Smooth muscle cell (in vitro differentiated cells): Measurements from ENCODE around the gene AARSD1. TPM values are rescaled to one million over a fixed set of nuclear protein-coding genes. Genes with fewer than 3 reads are reported as not detected.
A peak's percentile ranks its signal among the peaks of the same experiment; 100 is the strongest.

ENCODE experiments used
- DNase-seq: peaks from one replicate; lab custom pipeline; 2025; ENCODE audit not compliant: unreplicated experiment; lab: John Stamatoyannopoulos, UW
- H2AFZ ChIP-seq: fragments of 200-600 bp; sonication (generic); 2 replicates; pipeline ENCODE4 v1.6.0; 2016; ENCODE audit warnings: antibody characterized with exemption, low read depth, mild to moderate bottlenecking
- H3F3A ChIP-seq: fragments of 200-600 bp; sonication (generic); 2 replicates; pipeline ENCODE4 v1.6.0; 2017; ENCODE audit warnings: antibody characterized with exemption, low read depth
- H3K27ac ChIP-seq: fragments of 200-600 bp; sonication (generic); 2 replicates; pipeline ENCODE4 v1.5.1; 2016; ENCODE audit warnings: low read depth, mild to moderate bottlenecking
- H3K27me3 ChIP-seq: fragments of 200-600 bp; sonication (generic); 2 replicates; pipeline ENCODE4 v1.6.1; 2016; ENCODE audit warnings: low read depth, mild to moderate bottlenecking
- H3K36me3 ChIP-seq: fragments of 200-600 bp; sonication (generic); 2 replicates; pipeline ENCODE4 v1.5.1; 2016; ENCODE audit warnings: low read depth
- H3K4me1 ChIP-seq: fragments of 200-600 bp; sonication (generic); 2 replicates; pipeline ENCODE4 v1.5.1; 2016; ENCODE audit warnings: low read depth
- H3K4me2 ChIP-seq: fragments of 200-600 bp; sonication (generic); 2 replicates; pipeline ENCODE4 v1.6.0; 2016; ENCODE audit warnings: mild to moderate bottlenecking
- H3K4me3 ChIP-seq: fragments of 200-600 bp; sonication (generic); 2 replicates; pipeline ENCODE4 v1.5.1; 2016; ENCODE audit warnings: mild to moderate bottlenecking
- H3K79me2 ChIP-seq: fragments of 200-600 bp; sonication (generic); 2 replicates; pipeline ENCODE4 v1.6.0; 2016; ENCODE audit warnings: low read depth, mild to moderate bottlenecking
- H3K9ac ChIP-seq: fragments of 200-600 bp; sonication (generic); 2 replicates; pipeline ENCODE4 v1.6.0; 2016; ENCODE audit warnings: low read depth
- H3K9me3 ChIP-seq: fragments of 200-600 bp; sonication (generic); replicated peaks from 2 replicates; pipeline ENCODE4 v1.5.1; 2016; ENCODE audit warnings: low read depth
- H4K20me1 ChIP-seq: fragments of 200-600 bp; sonication (generic); 2 replicates; pipeline ENCODE4 v1.6.0; 2016; ENCODE audit warnings: low read depth
- WGBS: methylation state at CpG from one replicate; pipeline ENCODE4 v1.1.7; 2016; ENCODE audit warnings: low lambda C conversion rate; 5-methylcytosine and 5-hydroxymethylcytosine counted together
- polyA plus RNA-seq: library from polyadenylated mRNA; unstranded; fragments of >200 nt; fragmentation: Nextera tagmentation; extraction: Ambion mirVana; gene quantifications from 2 replicates; pipeline ENCODE4 v1.2.1, GENCODE V29; 2016
- total RNA-seq: library from RNA; depleted of rRNA; stranded (reverse); fragments of >200 nt; gene quantifications from 2 replicates; pipeline ENCODE4 v1.2.3, GENCODE V29; 2014
- TF ChIP-seq, protein P1 (sequence below): fragments of 200-600 bp; sonication (generic); IDR thresholded peaks from 2 replicates; pipeline ENCODE4 v1.5.1; 2017; ENCODE audit warnings: borderline replicate concordance, mild to moderate bottlenecking, antibody characterized with exemption; ENCODE audit not compliant: insufficient read depth, poor library complexity, severe bottlenecking

The AARSD1 gene
- total and polyA plus RNA-seq, 2 experiments from 2014 or later: 22.0 to 48.0 TPM

DNA sequence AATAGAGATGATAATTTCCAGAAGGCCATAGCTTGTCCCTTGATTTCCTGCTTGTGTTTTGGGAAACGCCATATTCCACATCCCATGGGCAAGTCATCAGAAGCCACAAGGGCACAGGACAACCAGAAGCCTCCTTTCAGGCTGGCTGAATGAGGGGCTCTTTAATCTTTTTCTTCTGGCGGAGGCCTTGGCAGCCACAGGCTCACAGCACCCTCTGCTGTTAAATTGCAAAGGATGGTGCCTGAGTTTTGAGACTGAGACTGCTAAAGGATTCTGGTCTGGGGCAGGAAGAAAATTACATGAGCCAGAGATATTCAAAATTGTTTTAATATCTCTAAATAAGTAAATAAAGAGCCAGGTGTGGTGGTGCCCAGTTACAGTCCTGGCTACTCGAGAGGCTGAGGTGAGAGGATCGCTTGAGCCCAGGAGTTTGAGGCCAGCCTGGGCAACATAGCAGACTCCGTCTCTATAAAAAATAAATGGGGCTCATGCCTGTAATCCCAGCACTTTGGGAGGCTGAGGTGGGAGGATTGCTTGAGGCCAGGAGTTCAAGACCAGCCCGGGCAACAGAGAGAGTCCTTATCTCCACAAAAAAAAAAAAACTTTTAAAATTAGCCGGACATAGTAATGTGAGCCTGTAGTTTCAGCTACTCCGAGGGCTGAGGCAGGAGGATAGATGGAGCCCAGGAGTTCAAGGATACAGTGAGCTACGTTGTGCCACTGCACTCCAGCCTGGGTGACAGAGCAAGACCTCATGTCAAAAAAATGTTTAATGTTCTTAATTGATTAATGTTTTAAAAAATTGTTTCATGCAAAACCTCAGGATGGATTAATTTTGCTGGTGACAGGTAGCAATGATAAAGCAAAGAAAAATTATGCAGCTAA, 26.3 kb downstream of the AARSD1 start:
- H3K79me2 ChIP-seq: no peaks in the 10 kb centered on the region
- H2AFZ ChIP-seq: no peak overlapping the region
- 46% methylated on average over 9 of the region's 9 CpGs for WGBS
- H3K9me3 ChIP-seq: no peaks in the 10 kb centered on the region
- no peak overlapping the region for H3K9ac ChIP-seq
- H3K4me2 ChIP-seq: no peak overlapping the region
- no peaks in the 10 kb centered on the region for H3F3A ChIP-seq
- no peaks in the 10 kb centered on the region for H4K20me1 ChIP-seq
- no peaks in the 10 kb centered on the region for H3K27me3 ChIP-seq
- TF ChIP-seq, protein P1, sequence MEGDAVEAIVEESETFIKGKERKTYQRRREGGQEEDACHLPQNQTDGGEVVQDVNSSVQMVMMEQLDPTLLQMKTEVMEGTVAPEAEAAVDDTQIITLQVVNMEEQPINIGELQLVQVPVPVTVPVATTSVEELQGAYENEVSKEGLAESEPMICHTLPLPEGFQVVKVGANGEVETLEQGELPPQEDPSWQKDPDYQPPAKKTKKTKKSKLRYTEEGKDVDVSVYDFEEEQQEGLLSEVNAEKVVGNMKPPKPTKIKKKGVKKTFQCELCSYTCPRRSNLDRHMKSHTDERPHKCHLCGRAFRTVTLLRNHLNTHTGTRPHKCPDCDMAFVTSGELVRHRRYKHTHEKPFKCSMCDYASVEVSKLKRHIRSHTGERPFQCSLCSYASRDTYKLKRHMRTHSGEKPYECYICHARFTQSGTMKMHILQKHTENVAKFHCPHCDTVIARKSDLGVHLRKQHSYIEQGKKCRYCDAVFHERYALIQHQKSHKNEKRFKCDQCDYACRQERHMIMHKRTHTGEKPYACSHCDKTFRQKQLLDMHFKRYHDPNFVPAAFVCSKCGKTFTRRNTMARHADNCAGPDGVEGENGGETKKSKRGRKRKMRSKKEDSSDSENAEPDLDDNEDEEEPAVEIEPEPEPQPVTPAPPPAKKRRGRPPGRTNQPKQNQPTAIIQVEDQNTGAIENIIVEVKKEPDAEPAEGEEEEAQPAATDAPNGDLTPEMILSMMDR: peak; percentile 79
- H3K4me1 ChIP-seq: no peaks in the 10 kb centered on the region
- no peak overlapping the region for H3K27ac ChIP-seq
- no peak overlapping the region for H3K4me3 ChIP-seq
- H3K36me3 ChIP-seq: no peaks in the 10 kb centered on the region
- no peak for DNase-seq

DNA sequence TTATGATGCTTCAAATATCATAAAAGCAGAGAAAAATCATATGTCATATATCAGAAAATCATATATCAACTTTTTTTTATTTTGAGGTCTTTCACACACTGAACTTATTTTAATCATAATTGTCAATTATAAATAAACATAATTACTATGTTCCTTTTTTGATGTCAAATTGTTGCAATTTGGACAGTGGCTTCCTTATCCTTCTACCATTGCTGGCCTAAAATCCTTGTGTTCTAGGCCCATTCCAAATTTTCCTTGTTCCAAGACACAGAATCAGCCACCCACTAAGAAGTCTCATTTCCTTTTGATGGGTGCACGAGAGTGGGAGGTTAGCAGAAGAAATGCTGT, 34.8 kb downstream of the AARSD1 start:
- Histone ChIP-seq H3K9ac (no peak overlapping the region), H3K4me1 (no peaks in the 10 kb centered on the region), H3K4me3 (no peak overlapping the region), H3F3A (no peaks in the 10 kb centered on the region), H3K36me3 (no peaks in the 10 kb centered on the region), H4K20me1 (no peaks in the 10 kb centered on the region), H3K4me2 (no peak overlapping the region), H3K9me3 (no peaks in the 10 kb centered on the region), H3K27ac (peak overlapping the region; percentile 41), H2AFZ (no peak overlapping the region), H3K79me2 (no peaks in the 10 kb centered on the region), H3K27me3 (no peaks in the 10 kb centered on the region)
- DNase-seq: no peak
- TF ChIP-seq, protein P1: no peak
- 84% methylated on average over 1 of the region's 1 CpG for WGBS

GRCh38 chr17:42928714-42929496, 35.3 kb downstream of the AARSD1 start:
- no peak for DNase-seq

More at GRCh38 chr17:42928714-42929496, 35.3 kb downstream of the AARSD1 start:
- no peaks in the 10 kb centered on the region for H3K4me1 ChIP-seq
- peak overlapping the region; percentile 51 for H2AFZ ChIP-seq
- H3K4me2 ChIP-seq: no peak overlapping the region
- TF ChIP-seq, protein P1: peak; percentile 51
- H3K9ac ChIP-seq: peak overlapping the region; percentile 6
- no peaks in the 10 kb centered on the region for H3K79me2 ChIP-seq
- H3K36me3 ChIP-seq: no peaks in the 10 kb centered on the region
- H3K9me3 ChIP-seq: no peaks in the 10 kb centered on the region
- no peaks in the 10 kb centered on the region for H3F3A ChIP-seq
- H3K27ac ChIP-seq: peak overlapping the region; percentile 41
- 55% methylated on average over 9 of the region's 9 CpGs for WGBS
- no peaks in the 10 kb centered on the region for H3K27me3 ChIP-seq
- H3K4me3 ChIP-seq: no peak overlapping the region
- no peaks in the 10 kb centered on the region for H4K20me1 ChIP-seq
